Activated T-helper 17 cell treated with anti-CD3 and anti-CD28 coated beads, Interleukin-2, amount 50 U/mL, for 72 hours (primary cell): ENCODE results near the gene LRRFIP2. TPM values are rescaled to one million over a fixed set of nuclear protein-coding genes. Genes with fewer than 3 reads are reported as not detected.
"Not testable (repeated sequence)": the region's sequence is repeated elsewhere in the genome, so short reads cannot be mapped to it uniquely, and the experiment has no call there.

Experiments
- ATAC-seq: fragments of 150-1000 bp; cut with Tn5 transposase; replicated peaks from 2 replicates; pipeline ENCODE4 v1.10.0; 2021; ENCODE audit warnings: mild to moderate bottlenecking, moderate library complexity
- H3K27ac Mint-ChIP-seq: one replicate; pipeline ENCODE4 v1.8.0; 2022; ENCODE audit warnings: mixed read lengths
- H3K27me3 Mint-ChIP-seq: one replicate; pipeline ENCODE4 v1.8.0; 2022; ENCODE audit warnings: mixed read lengths
- H3K36me3 Mint-ChIP-seq: one replicate; pipeline ENCODE4 v1.8.0; 2022; ENCODE audit warnings: low read depth, mild to moderate bottlenecking, mixed read lengths
- H3K4me1 Mint-ChIP-seq: one replicate; pipeline ENCODE4 v1.8.0; 2022; ENCODE audit warnings: mixed read lengths
- H3K4me3 Mint-ChIP-seq: one replicate; pipeline ENCODE4 v1.8.0; 2022; ENCODE audit warnings: mild to moderate bottlenecking, mixed read lengths
- H3K9me3 Mint-ChIP-seq: one replicate; pipeline ENCODE4 v1.8.0; 2022; ENCODE audit warnings: mixed read lengths
- total RNA-seq, 2 donors: library from RNA; stranded (reverse); gene quantifications; one replicate each; pipeline ENCODE4 v1.2.3, GENCODE V29; 2022

The LRRFIP2 gene
- total RNA-seq, 2 donors from 2014 or later: 36.6 to 41.3 TPM

DNA sequence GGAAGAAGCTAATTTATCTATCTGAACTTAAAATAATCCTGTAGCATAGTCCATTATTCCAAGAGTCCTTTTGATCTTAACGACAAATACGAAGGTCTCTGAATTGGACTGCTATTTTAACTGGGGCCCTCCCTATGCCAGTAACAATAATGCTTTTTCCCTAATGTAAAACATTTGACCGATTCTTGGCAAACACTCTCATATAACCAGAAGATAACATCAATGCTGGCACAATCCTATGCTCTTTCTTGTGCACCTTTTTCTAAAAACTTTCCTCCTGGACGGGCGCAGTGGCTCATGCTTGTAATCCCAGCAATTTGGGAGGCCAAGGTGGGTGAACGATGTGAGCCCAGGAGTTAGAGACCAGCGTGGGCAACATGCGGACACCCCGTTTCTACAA is 3.9 kb downstream of the LRRFIP2 start:
- Mint-ChIP-seq H3K4me3 (no peak overlapping the region), H3K9me3 (no peaks in the 10 kb centered on the region)

GRCh38 chr3:37170060-37170459 is 4.3 kb downstream of the LRRFIP2 start:
- no peak for ATAC-seq
- Mint-ChIP-seq H3K36me3 (peaks cover 63% of the 10 kb centered on the region), H3K27ac (no peak overlapping the region), H3K4me1 (peaks cover 17% of the 10 kb centered on the region), H3K4me3 (no peak overlapping the region), H3K27me3 (no peaks in the 10 kb centered on the region), H3K9me3 (no peaks in the 10 kb centered on the region)

More for the DNA sequence above, 3.9 kb downstream of the LRRFIP2 start:
- Mint-ChIP-seq H3K27ac (no peak overlapping the region), H3K27me3 (no peaks in the 10 kb centered on the region), H3K36me3 (peaks cover 61% of the 10 kb centered on the region), H3K4me1 (peaks cover 17% of the 10 kb centered on the region)
- ATAC-seq: no peak

DNA sequence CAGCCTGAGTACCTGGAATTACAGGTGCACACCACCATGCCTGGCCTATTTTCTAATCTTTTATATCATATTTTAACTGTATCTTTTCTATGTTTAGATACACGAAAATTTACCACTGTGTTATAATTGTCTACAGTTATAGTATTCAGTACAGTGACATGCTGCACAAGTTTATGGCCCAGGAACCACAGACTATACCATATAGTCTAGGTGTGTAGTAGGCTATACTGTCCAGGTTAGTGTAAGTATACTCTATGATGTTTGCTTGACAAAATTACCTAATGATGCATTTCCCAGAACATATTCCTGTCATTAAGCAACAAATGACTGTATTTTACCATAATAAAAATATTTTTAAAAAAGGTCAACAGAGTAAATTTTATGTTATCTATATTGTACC is 5.5 kb downstream of the LRRFIP2 start:
- no peak overlapping the region for H3K4me3 Mint-ChIP-seq
- no peak for ATAC-seq
- peaks cover 55% of the 10 kb centered on the region for H3K36me3 Mint-ChIP-seq
- H3K27ac Mint-ChIP-seq: no peak overlapping the region
- no peaks in the 10 kb centered on the region for H3K27me3 Mint-ChIP-seq
- H3K4me1 Mint-ChIP-seq: peaks cover 16% of the 10 kb centered on the region
- no peaks in the 10 kb centered on the region for H3K9me3 Mint-ChIP-seq

- peaks cover 23% of the 10 kb centered on the region for H3K4me1 Mint-ChIP-seq
- H3K4me3 Mint-ChIP-seq: peak overlapping the region; percentile 58
- H3K36me3 Mint-ChIP-seq: peaks cover 59% of the 10 kb centered on the region
- peak; percentile 83 for ATAC-seq
- peak overlapping the region; percentile 86 for H3K27ac Mint-ChIP-seq
- no peaks in the 10 kb centered on the region for H3K9me3 Mint-ChIP-seq
- no peaks in the 10 kb centered on the region for H3K27me3 Mint-ChIP-seq
Observed at GRCh38 chr3:37163262-37164015, 10.9 kb downstream of the LRRFIP2 start.

GRCh38 chr3:37162501-37163245 is 11.7 kb downstream of the LRRFIP2 start:
- H3K36me3 Mint-ChIP-seq: peaks cover 66% of the 10 kb centered on the region
- H3K27ac Mint-ChIP-seq: peak overlapping the region; percentile 86
- ATAC-seq: peak; percentile 79
- H3K4me1 Mint-ChIP-seq: peaks cover 27% of the 10 kb centered on the region
- peak overlapping the region; percentile 58 for H3K4me3 Mint-ChIP-seq
- no peaks in the 10 kb centered on the region for H3K27me3 Mint-ChIP-seq
- H3K9me3 Mint-ChIP-seq: no peaks in the 10 kb centered on the region

- Mint-ChIP-seq H3K27me3 (no peaks in the 10 kb centered on the region), H3K4me3 (peak overlapping the region; percentile 58), H3K4me1 (peaks cover 27% of the 10 kb centered on the region), H3K36me3 (peaks cover 66% of the 10 kb centered on the region), H3K9me3 (no peaks in the 10 kb centered on the region), H3K27ac (peak overlapping the region; percentile 86)
- no peak for ATAC-seq
Observed at GRCh38 chr3:37161351-37161750, 13.0 kb downstream of the LRRFIP2 start.

DNA sequence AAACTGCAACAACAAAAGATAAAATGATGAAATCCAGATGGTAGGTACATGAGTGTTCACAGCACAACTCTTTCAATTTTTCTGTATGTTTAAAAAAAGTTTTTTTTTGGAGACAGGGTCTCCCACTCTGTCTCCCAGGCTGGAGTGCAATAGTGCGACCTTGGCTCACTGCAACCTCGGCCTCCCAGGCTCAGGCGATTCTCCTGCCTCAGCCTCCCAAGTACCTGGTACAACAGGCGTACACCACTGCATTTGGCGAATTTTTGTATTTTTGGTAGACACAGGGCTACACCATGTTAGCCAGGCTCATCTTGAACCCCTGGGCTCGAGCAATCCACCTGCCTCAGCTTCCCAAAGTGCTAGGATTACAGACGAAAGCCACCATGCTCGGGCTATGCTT is 18.6 kb downstream of the LRRFIP2 start:
- no peak overlapping the region for H3K27ac Mint-ChIP-seq
- peaks cover 3% of the 10 kb centered on the region for H3K4me1 Mint-ChIP-seq
- no peak overlapping the region for H3K4me3 Mint-ChIP-seq
- no peaks in the 10 kb centered on the region for H3K9me3 Mint-ChIP-seq
- H3K27me3 Mint-ChIP-seq: no peaks in the 10 kb centered on the region
- ATAC-seq: no peak
- peaks cover 72% of the 10 kb centered on the region for H3K36me3 Mint-ChIP-seq

DNA sequence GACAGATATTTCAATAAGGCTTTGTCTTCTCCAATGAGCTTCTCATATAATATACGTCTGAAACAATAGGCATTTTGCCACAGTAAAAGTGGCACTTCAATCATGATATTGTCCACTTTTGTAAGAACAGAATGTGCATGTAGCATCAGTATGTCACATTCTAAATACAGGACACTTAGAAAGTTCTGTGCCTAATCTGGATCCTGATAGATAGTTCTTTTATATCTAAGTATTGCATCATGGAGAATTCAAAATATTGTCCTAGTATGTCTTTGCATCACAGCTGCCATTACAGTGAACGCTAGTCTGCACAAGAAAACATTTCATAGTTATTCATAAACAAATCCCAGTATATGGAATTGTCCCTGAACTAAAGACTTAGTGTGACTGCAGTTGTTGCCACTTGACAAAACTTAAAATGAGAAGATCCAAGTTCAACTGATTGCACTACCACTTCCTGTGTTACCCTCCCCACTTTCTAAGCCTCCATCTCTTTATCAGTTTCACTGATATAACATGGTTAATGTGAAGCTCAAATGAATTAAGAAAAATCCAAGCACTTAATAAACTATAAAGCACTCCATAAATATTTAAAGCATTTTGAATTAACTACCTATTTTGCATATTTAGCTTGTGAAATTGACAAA is 19.6 kb downstream of the LRRFIP2 start:
- ATAC-seq: no peak
- H3K4me3 Mint-ChIP-seq: no peak overlapping the region
- H3K27ac Mint-ChIP-seq: no peak overlapping the region
- no peaks in the 10 kb centered on the region for H3K27me3 Mint-ChIP-seq
- no peaks in the 10 kb centered on the region for H3K9me3 Mint-ChIP-seq
- peaks cover 65% of the 10 kb centered on the region for H3K36me3 Mint-ChIP-seq
- H3K4me1 Mint-ChIP-seq: peaks cover 3% of the 10 kb centered on the region

DNA sequence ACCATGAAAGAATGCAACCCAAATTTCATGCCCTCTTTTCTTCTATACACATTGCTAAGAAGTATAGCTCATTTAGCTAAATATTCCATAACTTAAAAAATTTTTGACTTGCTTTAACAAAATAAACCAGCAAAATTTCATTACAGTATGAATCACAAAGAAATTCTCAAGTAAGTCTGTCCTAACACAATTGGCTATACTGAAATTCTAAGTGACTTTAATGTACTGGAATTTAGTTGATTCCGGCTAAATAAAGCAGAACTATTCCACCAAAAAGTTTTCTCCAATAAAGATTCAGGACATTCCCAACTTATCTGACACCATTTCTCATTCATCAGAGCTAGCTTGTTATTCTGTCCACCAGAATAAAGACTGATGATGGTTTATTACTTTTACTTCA is 23.8 kb downstream of the LRRFIP2 start:
- H3K4me1 Mint-ChIP-seq: peaks cover 5% of the 10 kb centered on the region
- H3K4me3 Mint-ChIP-seq: no peak overlapping the region
- no peak overlapping the region for H3K27ac Mint-ChIP-seq
- no peaks in the 10 kb centered on the region for H3K9me3 Mint-ChIP-seq
- ATAC-seq: no peak
- peaks cover 75% of the 10 kb centered on the region for H3K36me3 Mint-ChIP-seq
- no peaks in the 10 kb centered on the region for H3K27me3 Mint-ChIP-seq

DNA sequence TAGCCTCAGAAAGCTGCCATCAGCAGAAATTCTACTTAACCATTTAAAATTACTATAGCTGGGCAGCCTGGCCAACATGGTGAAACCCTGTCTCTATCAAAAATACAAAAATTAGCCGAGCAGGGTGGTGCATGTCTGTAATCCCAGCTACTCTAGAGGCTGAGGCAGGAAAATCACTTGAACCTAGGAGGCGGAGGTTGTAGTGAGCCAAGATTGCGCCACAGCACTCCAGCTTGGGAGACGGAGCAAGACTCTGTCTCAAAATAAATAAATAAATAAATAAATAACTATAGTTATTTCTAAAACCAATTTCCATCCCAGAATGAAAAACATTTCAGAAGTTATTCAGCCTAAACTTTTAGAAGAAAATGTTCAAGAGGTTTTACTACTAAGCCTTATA is 25.1 kb downstream of the LRRFIP2 start:
- Mint-ChIP-seq H3K27me3 (no peaks in the 10 kb centered on the region), H3K9me3 (no peaks in the 10 kb centered on the region), H3K36me3 (peaks cover 65% of the 10 kb centered on the region), H3K4me3 (no peak overlapping the region), H3K27ac (no peak overlapping the region), H3K4me1 (peaks cover 5% of the 10 kb centered on the region)
- no peak for ATAC-seq

DNA sequence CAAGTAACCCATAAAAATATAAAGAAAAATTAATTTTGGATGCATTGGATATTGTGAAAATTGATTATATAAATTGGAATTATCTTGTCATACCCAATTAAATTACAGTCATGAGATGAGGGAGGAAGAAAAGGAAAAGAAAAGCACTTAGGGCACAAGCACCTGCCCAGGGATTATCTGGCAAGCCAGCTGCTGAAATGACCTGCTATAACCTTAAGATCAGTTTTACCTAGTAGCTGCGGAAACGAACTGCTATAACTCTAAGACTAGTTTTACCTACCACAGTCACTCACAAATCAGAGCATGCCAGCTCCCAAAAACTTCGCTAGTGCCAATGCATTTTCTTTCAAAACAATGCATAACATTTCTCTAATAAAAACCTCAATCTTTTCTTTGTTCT is 26.2 kb downstream of the LRRFIP2 start:
- Mint-ChIP-seq H3K4me1 (peaks cover 5% of the 10 kb centered on the region), H3K27ac (no peak overlapping the region), H3K4me3 (no peak overlapping the region), H3K9me3 (no peaks in the 10 kb centered on the region), H3K27me3 (no peaks in the 10 kb centered on the region), H3K36me3 (peaks cover 54% of the 10 kb centered on the region)
- ATAC-seq: no peak

GRCh38 chr3:37147666-37148065 is 26.7 kb downstream of the LRRFIP2 start:
- Mint-ChIP-seq H3K36me3 (peaks cover 49% of the 10 kb centered on the region), H3K27me3 (no peaks in the 10 kb centered on the region), H3K4me1 (peaks cover 5% of the 10 kb centered on the region), H3K4me3 (no peak overlapping the region), H3K27ac (no peak overlapping the region), H3K9me3 (no peaks in the 10 kb centered on the region)
- ATAC-seq: no peak

DNA sequence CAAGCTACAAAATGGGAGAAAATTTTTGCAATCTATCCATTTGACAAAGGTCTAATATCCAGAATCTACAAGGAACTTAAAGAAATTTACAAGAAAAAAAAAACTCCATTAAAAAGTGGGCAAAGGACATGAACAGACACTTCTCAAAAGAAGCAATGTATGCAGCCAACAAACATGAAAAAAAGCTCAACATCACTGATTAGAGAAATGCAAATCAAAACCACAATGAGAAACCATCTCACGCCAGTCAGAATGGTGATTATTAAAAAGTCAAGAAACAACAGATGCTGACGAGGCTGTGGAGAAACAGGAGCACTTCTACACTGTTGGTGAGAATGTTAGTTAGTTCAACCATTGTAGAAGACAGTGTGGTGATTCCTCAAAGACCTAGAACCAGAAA is 27.5 kb downstream of the LRRFIP2 start:
- H3K4me1 Mint-ChIP-seq, H3K27me3 Mint-ChIP-seq, ATAC-seq, H3K4me3 Mint-ChIP-seq, H3K27ac Mint-ChIP-seq, H3K9me3 Mint-ChIP-seq: not testable (repeated sequence)
- H3K36me3 Mint-ChIP-seq: peaks cover 42% of the 10 kb centered on the region

DNA sequence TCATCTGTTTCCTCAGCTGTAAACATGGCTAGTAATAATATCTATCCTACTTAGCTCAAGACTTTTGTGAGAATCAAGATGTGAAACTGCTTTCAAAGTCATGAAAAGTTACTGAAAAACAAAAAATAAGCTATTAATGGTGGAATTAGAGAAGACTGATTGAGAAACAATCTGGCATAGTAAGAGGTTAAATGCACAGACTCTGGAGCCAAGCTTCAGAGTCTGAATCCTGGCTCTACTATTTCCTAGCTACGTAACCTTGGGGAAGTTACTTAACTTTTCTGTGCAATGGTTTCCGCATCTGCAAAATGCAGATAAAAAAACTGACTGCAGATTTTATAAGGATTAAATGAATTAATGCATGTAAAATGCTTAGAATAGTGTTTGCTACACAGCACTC is 28.8 kb downstream of the LRRFIP2 start:
- Mint-ChIP-seq H3K27ac (no peak overlapping the region), H3K36me3 (peaks cover 32% of the 10 kb centered on the region), H3K4me3 (no peak overlapping the region), H3K9me3 (no peaks in the 10 kb centered on the region), H3K27me3 (no peaks in the 10 kb centered on the region), H3K4me1 (peaks cover 5% of the 10 kb centered on the region)
- no peak for ATAC-seq

DNA sequence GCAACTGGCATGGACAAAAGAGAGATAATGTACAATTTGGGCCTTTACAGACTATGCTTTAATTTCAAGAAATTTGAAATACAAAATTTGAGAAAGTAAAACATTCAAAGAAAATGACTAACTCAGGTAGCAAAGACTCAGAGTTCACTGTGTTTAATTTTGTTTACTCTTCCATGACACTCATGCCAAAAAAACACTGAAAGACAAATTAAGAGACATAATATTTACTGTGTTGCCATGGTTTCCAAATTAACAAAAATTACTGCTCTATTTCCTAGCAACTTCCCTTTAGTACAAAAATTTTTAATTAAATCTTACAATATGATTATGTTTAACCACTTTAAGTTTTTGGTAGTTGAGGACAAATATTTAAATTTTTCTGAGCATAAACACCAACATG is 29.6 kb downstream of the LRRFIP2 start:
- H3K9me3 Mint-ChIP-seq: no peaks in the 10 kb centered on the region
- no peak overlapping the region for H3K4me3 Mint-ChIP-seq
- peaks cover 30% of the 10 kb centered on the region for H3K36me3 Mint-ChIP-seq
- H3K27ac Mint-ChIP-seq: no peak overlapping the region
- no peak for ATAC-seq
- H3K27me3 Mint-ChIP-seq: no peaks in the 10 kb centered on the region
- H3K4me1 Mint-ChIP-seq: peaks cover 5% of the 10 kb centered on the region
